Measurements from ENCODE around the gene SLF2. TPM values are rescaled to one million over a fixed set of nuclear protein-coding genes. Genes with fewer than 3 reads are reported as not detected.
A peak's percentile ranks its signal among the peaks of the same experiment; 100 is the strongest.

Gene SLF2
- total and polyA plus RNA-seq, 9 of the 15 experiments (the other 6 are each of a cell fraction or from before 2014, with no cell fraction given): 1.7 to 18.4 (median 7.8) TPM

DNA sequence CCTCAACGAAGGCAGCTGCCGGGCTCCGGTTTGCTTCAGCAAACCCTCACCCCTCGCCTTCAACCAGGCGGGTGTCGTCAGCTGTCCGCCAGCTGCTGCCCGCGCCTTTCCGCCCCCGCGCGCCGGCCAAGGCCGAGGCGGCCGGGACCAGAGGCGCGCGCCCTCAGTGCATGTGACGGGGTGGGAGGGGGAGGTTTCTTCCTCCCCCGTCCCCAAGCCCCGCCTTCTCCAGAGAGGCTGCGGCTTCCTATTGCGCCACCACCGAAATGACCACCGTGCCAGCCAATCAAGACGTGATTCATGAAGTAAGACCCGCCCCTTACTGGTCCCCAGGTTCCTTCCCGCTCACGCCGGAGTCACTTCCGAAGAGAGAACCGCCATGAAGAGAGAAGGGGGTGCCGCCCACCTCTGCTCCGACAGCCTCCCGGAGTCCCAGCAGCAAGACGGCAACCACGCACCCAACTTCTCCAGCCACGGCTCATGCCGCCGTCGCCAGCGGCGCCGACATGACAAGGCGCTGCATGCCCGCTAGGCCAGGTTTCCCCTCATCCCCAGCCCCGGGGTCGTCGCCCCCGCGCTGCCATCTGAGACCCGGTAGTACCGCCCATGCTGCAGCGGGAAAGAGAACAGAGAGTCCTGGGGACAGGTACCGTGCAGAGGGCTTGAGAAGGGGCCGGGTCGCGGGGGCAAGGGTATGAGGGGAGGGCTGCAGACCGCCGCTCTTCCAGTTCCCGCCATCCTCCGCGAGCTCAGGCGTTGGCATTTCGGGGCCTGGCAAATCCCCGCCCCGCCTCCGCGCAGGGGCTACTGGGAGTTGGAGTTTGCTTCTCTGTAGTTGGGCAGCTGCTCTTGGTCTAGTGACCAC lies at the start of gene SLF2 (continued):
- no peak for TF ChIP-seq ETV6 (IDR thresholded peaks at IDR 0.05; ENCODE audit: borderline replicate concordance in 1 of 2, low read depth in 2 of 2, low read length in 1 of 2)
- TF ChIP-seq ETV6 (CRISPR knock-in tag; IDR thresholded peaks at IDR 0.05; ENCODE audit: borderline replicate concordance): no peak
- TF ChIP-seq POLR2G (IDR thresholded peaks at IDR 0.05; ENCODE audit: low read depth, low read length): peak; percentile 87
- TF ChIP-seq, protein P1, sequence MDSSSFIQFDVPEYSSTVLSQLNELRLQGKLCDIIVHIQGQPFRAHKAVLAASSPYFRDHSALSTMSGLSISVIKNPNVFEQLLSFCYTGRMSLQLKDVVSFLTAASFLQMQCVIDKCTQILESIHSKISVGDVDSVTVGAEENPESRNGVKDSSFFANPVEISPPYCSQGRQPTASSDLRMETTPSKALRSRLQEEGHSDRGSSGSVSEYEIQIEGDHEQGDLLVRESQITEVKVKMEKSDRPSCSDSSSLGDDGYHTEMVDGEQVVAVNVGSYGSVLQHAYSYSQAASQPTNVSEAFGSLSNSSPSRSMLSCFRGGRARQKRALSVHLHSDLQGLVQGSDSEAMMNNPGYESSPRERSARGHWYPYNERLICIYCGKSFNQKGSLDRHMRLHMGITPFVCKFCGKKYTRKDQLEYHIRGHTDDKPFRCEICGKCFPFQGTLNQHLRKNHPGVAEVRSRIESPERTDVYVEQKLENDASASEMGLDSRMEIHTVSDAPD (CRISPR knock-in tag; IDR thresholded peaks at IDR 0.05): no peak
- peak; percentile 58; the same call in 1 of the 2 replicates for TF ChIP-seq RNF2 (IDR thresholded peaks at IDR 0.05)
- no peak for TF ChIP-seq SIN3B (IDR thresholded peaks at IDR 0.05; ENCODE audit: low read depth)
- TF ChIP-seq KDM2B (CRISPR knock-in tag; IDR thresholded peaks at IDR 0.05): no peak
- TF ChIP-seq ZNF408 (CRISPR knock-in tag; IDR thresholded peaks at IDR 0.05; ENCODE audit: low read depth): no peak

DNA sequence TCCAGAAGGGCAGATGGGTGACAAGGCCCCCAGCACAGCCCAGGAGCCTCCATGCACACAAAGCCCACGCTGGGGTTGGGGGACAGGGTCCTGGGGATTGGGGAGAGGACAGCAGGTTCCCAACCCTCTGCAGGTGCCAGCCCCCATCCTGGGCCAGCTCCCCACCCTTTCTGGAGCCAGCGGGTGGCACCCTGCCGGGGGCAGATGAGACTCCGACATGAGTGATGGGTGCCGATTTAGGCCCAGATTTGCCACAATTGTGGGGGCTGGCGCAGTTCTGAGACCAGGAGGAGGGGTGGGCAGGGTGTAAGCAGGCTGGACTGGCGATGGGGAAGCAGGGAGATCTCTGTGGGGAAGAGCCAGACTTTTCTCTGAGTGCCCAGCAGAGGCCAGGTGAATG lies 49.3 kb upstream of the SLF2 start:
- Histone ChIP-seq H3K9ac (ENCODE audit: insufficient read depth in 1 of 2, low read depth in 2 of 2, low read length in 2 of 2) (no peak overlapping the region), H3K36me3 (ENCODE audit: control insufficient read depth, insufficient read depth, low read length) (no peaks in the 10 kb centered on the region), H3K4me2 (ENCODE audit: insufficient read depth, low read length) (no peak overlapping the region), H4K20me1 (replicated peaks; ENCODE audit: control insufficient read depth, insufficient read depth, low read length) (no peaks in the 10 kb centered on the region; the same call in none of the 2 replicates), H3K79me2 (ENCODE audit: control insufficient read depth, insufficient read depth, low read length) (no peaks in the 10 kb centered on the region), H3K4me1 (replicated peaks in 1 of 2; ENCODE audit: control insufficient read depth in 2 of 2, insufficient read depth in 2 of 2, low read length in 2 of 2) (no peaks in the 10 kb centered on the region), H3K9me3 (replicated peaks; ENCODE audit: control insufficient read depth, insufficient read depth, low read depth, low read length) (no peaks in the 10 kb centered on the region), H3K4me3 (no peak overlapping the region), H3K27me3 (ENCODE audit: control insufficient read depth in 2 of 2, insufficient read depth in 2 of 2, low read length in 2 of 2) (peaks cover 16 to 81% of the 10 kb centered on the region in 2 experiments; a peak in 4 of 5 replicates), H3K27ac (ENCODE audit: extremely low read depth, low read depth, low read length) (no peak overlapping the region), H3K9me1 (ENCODE audit: control insufficient read depth, insufficient read depth, low read length) (no peaks in the 10 kb centered on the region), H2AFZ (ENCODE audit: low read depth, low read length) (no peak overlapping the region)
- FAIRE-seq (no peak), DNase-seq (ENCODE audit: extremely low read depth in 1 of 4, low spot score in 3 of 4) (no peak), ATAC-seq (no peak)
- intact Hi-C loops (cut with micrococcal nuclease) (no loop called here), in situ Hi-C loops (cut with MboI) (loop anchor here (25.0 kb wide), 1 partner anchor 301 kb away; no protein-coding TSS in a partner anchor)
- ChIA-PET POLR2A (no interaction called here), CTCF (ENCODE audit: low intra/inter-chr PET ratio) (no interaction called here)
- 0% methylated on average over 6 of the region's 7 CpGs for WGBS (ENCODE audit: insufficient coverage, low coverage, missing lambda C conversion rate)
- no TSS peak for BruUV-seq (replicated peaks)
- TF ChIP-seq GTF2F1 (IDR thresholded peaks at IDR 0.05; ENCODE audit: low read depth, low read length) (no peak), CBX3 (IDR thresholded peaks at IDR 0.05; ENCODE audit: borderline replicate concordance in 1 of 2, low read length in 2 of 2) (no peak), ZNF316 (IDR thresholded peaks at IDR 0.05) (no peak), CBX2 (IDR thresholded peaks at IDR 0.05; ENCODE audit: insufficient read depth, low read length, poor library complexity, severe bottlenecking) (no peak), RCOR1 (IDR thresholded peaks at IDR 0.05; ENCODE audit: borderline replicate concordance in 1 of 2, low read depth in 2 of 2, low read length in 2 of 2) (no peak), HDGF (IDR thresholded peaks at IDR 0.05) (no peak), C11orf30 (IDR thresholded peaks at IDR 0.05; ENCODE audit: low read depth) (no peak), CXXC5 (CRISPR knock-in tag; IDR thresholded peaks at IDR 0.05) (no peak), TCF7 (IDR thresholded peaks at IDR 0.05; ENCODE audit: borderline replicate concordance) (no peak), NR1H2 (CRISPR knock-in tag; IDR thresholded peaks at IDR 0.05) (no peak), ZNF165 (CRISPR knock-in tag; IDR thresholded peaks at IDR 0.05; ENCODE audit: borderline replicate concordance) (no peak), GATAD2B (IDR thresholded peaks at IDR 0.05; ENCODE audit: borderline replicate concordance) (no peak), EZH2 (IDR thresholded peaks at IDR 0.05; ENCODE audit: borderline replicate concordance, low read depth, low read length) (no peak)
